WTC11 (cell line): ENCODE measurements around the gene RRP1B.

ENCODE experiments used
- ATF3 ChIP-seq: sonication (generic); formaldehyde crosslinking; conservative IDR thresholded peaks from 2 replicates; pipeline ENCODE4 v1.8.1; 2022; ENCODE audit warnings: mild to moderate bottlenecking, missing genetic modification reagents
- CREM ChIP-seq: sonication (generic); formaldehyde crosslinking; IDR thresholded peaks from 2 replicates; pipeline ENCODE4 v1.8.1; 2022; ENCODE audit warnings: mild to moderate bottlenecking, missing genetic modification reagents, moderate library complexity
- E2F5 ChIP-seq: sonication (generic); formaldehyde crosslinking; IDR thresholded peaks from 2 replicates; pipeline ENCODE4 v1.8.1; 2022; ENCODE audit warnings: mild to moderate bottlenecking, moderate library complexity, missing genetic modification reagents
- IRF1 ChIP-seq: sonication (generic); formaldehyde crosslinking; IDR thresholded peaks from 2 replicates; pipeline ENCODE4 v1.8.0; 2023; ENCODE audit warnings: missing genetic modification reagents
- JUN ChIP-seq: sonication (generic); formaldehyde crosslinking; IDR thresholded peaks from 2 replicates; pipeline ENCODE4 v1.8.0; 2023; ENCODE audit warnings: mild to moderate bottlenecking, missing genetic modification reagents
- NR3C1 ChIP-seq: sonication (generic); formaldehyde crosslinking; conservative IDR thresholded peaks from 2 replicates; pipeline ENCODE4 v1.8.1; 2023; ENCODE audit warnings: low read depth, mild to moderate bottlenecking, missing genetic modification reagents
- USF2 ChIP-seq: sonication (generic); formaldehyde crosslinking; IDR thresholded peaks from 2 replicates; pipeline ENCODE4 v1.8.1; 2023; ENCODE audit warnings: mild to moderate bottlenecking, missing genetic modification reagents, moderate library complexity
- TF ChIP-seq, protein P1 (sequence below): fragments of 200-600 bp; IDR thresholded peaks from 2 replicates; pipeline ENCODE4 v1.8.0; 2022; ENCODE audit warnings: antibody characterized with exemption

DNA sequence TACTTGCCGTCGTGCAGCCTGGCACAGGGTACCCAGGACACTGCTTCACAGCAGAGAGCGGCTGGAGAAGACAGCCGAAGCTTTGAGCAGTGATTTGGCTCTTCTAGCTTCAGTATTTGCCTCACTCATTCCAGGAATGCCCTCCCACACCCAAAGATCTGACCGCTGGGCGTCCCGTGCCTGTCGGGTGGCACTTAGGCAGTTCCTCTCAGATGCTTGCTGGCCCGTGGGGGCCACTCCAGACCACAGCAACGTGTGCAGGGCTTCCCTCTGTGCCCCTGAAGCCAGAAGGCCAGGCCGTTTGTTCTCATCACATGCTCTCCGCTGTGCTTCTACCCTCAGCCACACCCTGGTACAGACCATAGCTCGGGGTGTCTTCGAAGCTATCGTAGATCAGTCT is 17.0 kb downstream of the RRP1B start:
- no peak for TF ChIP-seq IRF1 (CRISPR knock-in tag)
- no peak for TF ChIP-seq JUN (CRISPR knock-in tag)
- no peak for TF ChIP-seq USF2 (CRISPR knock-in tag)
- no peak for TF ChIP-seq CREM
- TF ChIP-seq, protein P1, sequence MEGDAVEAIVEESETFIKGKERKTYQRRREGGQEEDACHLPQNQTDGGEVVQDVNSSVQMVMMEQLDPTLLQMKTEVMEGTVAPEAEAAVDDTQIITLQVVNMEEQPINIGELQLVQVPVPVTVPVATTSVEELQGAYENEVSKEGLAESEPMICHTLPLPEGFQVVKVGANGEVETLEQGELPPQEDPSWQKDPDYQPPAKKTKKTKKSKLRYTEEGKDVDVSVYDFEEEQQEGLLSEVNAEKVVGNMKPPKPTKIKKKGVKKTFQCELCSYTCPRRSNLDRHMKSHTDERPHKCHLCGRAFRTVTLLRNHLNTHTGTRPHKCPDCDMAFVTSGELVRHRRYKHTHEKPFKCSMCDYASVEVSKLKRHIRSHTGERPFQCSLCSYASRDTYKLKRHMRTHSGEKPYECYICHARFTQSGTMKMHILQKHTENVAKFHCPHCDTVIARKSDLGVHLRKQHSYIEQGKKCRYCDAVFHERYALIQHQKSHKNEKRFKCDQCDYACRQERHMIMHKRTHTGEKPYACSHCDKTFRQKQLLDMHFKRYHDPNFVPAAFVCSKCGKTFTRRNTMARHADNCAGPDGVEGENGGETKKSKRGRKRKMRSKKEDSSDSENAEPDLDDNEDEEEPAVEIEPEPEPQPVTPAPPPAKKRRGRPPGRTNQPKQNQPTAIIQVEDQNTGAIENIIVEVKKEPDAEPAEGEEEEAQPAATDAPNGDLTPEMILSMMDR: no peak
- no peak for TF ChIP-seq E2F5 (CRISPR knock-in tag)
- TF ChIP-seq NR3C1 (CRISPR knock-in tag): no peak
- no peak for TF ChIP-seq ATF3 (CRISPR knock-in tag)
